Measurements from ENCODE around the gene AUTS2.

DNA sequence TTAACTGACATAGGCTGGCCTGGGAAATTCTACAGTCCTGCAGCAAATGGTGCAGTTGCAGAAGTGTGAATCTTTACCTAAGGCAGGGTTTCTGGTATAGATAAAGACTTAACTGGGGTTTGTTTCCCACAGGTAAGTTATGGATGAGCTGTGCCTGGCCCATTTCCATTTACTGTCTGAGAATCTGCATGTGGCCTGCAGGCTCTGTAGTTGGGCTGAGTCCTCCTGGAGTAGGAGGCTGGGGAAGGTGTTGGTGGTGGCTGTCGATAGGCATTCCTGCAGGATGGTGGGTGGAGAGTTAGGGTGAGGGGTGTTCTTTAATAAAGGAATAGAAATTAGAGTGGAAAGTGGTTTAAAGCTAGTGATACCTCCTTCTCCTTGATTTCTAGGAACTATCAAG, 193.5 kb downstream of the AUTS2 start:
- TF ChIP-seq, protein P1, sequence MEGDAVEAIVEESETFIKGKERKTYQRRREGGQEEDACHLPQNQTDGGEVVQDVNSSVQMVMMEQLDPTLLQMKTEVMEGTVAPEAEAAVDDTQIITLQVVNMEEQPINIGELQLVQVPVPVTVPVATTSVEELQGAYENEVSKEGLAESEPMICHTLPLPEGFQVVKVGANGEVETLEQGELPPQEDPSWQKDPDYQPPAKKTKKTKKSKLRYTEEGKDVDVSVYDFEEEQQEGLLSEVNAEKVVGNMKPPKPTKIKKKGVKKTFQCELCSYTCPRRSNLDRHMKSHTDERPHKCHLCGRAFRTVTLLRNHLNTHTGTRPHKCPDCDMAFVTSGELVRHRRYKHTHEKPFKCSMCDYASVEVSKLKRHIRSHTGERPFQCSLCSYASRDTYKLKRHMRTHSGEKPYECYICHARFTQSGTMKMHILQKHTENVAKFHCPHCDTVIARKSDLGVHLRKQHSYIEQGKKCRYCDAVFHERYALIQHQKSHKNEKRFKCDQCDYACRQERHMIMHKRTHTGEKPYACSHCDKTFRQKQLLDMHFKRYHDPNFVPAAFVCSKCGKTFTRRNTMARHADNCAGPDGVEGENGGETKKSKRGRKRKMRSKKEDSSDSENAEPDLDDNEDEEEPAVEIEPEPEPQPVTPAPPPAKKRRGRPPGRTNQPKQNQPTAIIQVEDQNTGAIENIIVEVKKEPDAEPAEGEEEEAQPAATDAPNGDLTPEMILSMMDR (IDR thresholded peaks at IDR 0.05) = no peak
- no peak for TF ChIP-seq POLR2A (IDR thresholded peaks at IDR 0.05)
